Trophoblast cell (in vitro differentiated cells and primary cell): ENCODE measurements around the gene TREH.

Experiments used
- DNase-seq, 2 donors: peaks; one replicate each; pipeline ENCODE4 v3.0.0-alpha.2; 2016
- H2AFZ ChIP-seq: 2 replicates; pipeline ENCODE4 v1.6.1; 2013; ENCODE audit warnings: low read length, moderate library complexity, mild to moderate bottlenecking; ENCODE audit not compliant: insufficient read depth, poor library complexity
- H2AK5ac ChIP-seq: 2 replicates; pipeline ENCODE4 v1.6.1; 2013; ENCODE audit warnings: mild to moderate bottlenecking, low read length
- H2BK120ac ChIP-seq: 2 replicates; pipeline ENCODE4 v1.6.1; 2013; ENCODE audit warnings: low read length, mild to moderate bottlenecking, moderate library complexity; ENCODE audit not compliant: insufficient read depth, poor library complexity
- H2BK12ac ChIP-seq: 2 replicates; pipeline ENCODE4 v1.6.1; 2013; ENCODE audit warnings: mild to moderate bottlenecking, low read length, moderate library complexity
- H2BK5ac ChIP-seq: 2 replicates; pipeline ENCODE4 v1.6.1; 2013; ENCODE audit warnings: low read length, low read depth, moderate library complexity, mild to moderate bottlenecking; ENCODE audit not compliant: poor library complexity
- H3K14ac ChIP-seq: 2 replicates; pipeline ENCODE4 v1.6.1; 2013; ENCODE audit warnings: mild to moderate bottlenecking, low read length
- H3K18ac ChIP-seq: 2 replicates; pipeline ENCODE4 v1.6.1; 2013; ENCODE audit warnings: mild to moderate bottlenecking, low read length
- H3K23ac ChIP-seq: 2 replicates; pipeline ENCODE4 v1.6.1; 2013; ENCODE audit warnings: low read length
- H3K27ac ChIP-seq: 2 replicates; pipeline ENCODE4 v1.5.1; 2013; ENCODE audit warnings: low read depth, mild to moderate bottlenecking, inconsistent platforms, low read length, moderate library complexity
- H3K27me3 ChIP-seq: 2 replicates; pipeline ENCODE4 v1.6.1; 2013; ENCODE audit warnings: inconsistent platforms, mild to moderate bottlenecking, low read length, moderate library complexity; ENCODE audit not compliant: insufficient read depth
- H3K36me3 ChIP-seq, 2 experiments: 1 replicate in 1 of 2; 2 replicates in 1 of 2; pipeline ENCODE4 v1.6.1; 2013; ENCODE audit warnings: low read length in 2 of 2, mild to moderate bottlenecking in 2 of 2, moderate library complexity in 1 of 2; ENCODE audit not compliant: insufficient read depth in 2 of 2, control insufficient read depth in 1 of 2
- H3K4ac ChIP-seq: 2 replicates; pipeline ENCODE4 v1.6.1; 2013; ENCODE audit warnings: low read depth, mild to moderate bottlenecking, low read length, moderate library complexity
- H3K4me1 ChIP-seq, 2 experiments: 1 replicate in 1 of 2; 2 replicates in 1 of 2; pipeline ENCODE4 v1.6.1; 2013; ENCODE audit warnings: low read length in 2 of 2, mild to moderate bottlenecking in 2 of 2, moderate library complexity in 1 of 2; ENCODE audit not compliant: insufficient read depth in 2 of 2, control insufficient read depth in 1 of 2
- H3K4me2 ChIP-seq: 2 replicates; pipeline ENCODE4 v1.6.1; 2013; ENCODE audit warnings: inconsistent platforms, mild to moderate bottlenecking, low read length, moderate library complexity
- H3K4me3 ChIP-seq: 2 replicates; pipeline ENCODE4 v1.5.1; 2013; ENCODE audit warnings: mild to moderate bottlenecking, low read depth, low read length, inconsistent platforms
- H3K79me1 ChIP-seq: one replicate; pipeline ENCODE4 v1.6.1; 2013; ENCODE audit warnings: low read length
- H3K79me2 ChIP-seq: 2 replicates; pipeline ENCODE4 v1.6.1; 2013; ENCODE audit warnings: low read length, mild to moderate bottlenecking; ENCODE audit not compliant: control insufficient read depth, insufficient read depth, poor library complexity
- H3K9ac ChIP-seq: 2 replicates; pipeline ENCODE4 v1.6.1; 2013; ENCODE audit warnings: mild to moderate bottlenecking, low read length
- H3K9me3 ChIP-seq: 2 replicates; pipeline ENCODE4 v1.6.1; 2013; ENCODE audit warnings: low read depth, mild to moderate bottlenecking, control low read depth, inconsistent platforms, low read length; ENCODE audit not compliant: insufficient read depth
- H4K12ac ChIP-seq: 2 replicates; pipeline ENCODE4 v1.6.1; 2013; ENCODE audit warnings: low read depth, mild to moderate bottlenecking, low read length, moderate library complexity
- H4K8ac ChIP-seq: 2 replicates; pipeline ENCODE4 v1.6.1; 2013; ENCODE audit warnings: low read depth, mild to moderate bottlenecking, low read length, moderate library complexity
- H4K91ac ChIP-seq: one replicate; pipeline ENCODE4 v1.6.1; 2013; ENCODE audit warnings: low read depth, mild to moderate bottlenecking, low read length, moderate library complexity
- WGBS: extraction: QIAGEN DNeasy Blood & Tissue Kit; methylation state at CpG from one replicate; pipeline ENCODE4 v1.1.7; 2013; ENCODE audit warnings: missing lambda C conversion rate; ENCODE audit not compliant: insufficient read length, insufficient coverage; ENCODE audit errors: extremely low coverage; 5-methylcytosine and 5-hydroxymethylcytosine counted together

Gene TREH

DNA sequence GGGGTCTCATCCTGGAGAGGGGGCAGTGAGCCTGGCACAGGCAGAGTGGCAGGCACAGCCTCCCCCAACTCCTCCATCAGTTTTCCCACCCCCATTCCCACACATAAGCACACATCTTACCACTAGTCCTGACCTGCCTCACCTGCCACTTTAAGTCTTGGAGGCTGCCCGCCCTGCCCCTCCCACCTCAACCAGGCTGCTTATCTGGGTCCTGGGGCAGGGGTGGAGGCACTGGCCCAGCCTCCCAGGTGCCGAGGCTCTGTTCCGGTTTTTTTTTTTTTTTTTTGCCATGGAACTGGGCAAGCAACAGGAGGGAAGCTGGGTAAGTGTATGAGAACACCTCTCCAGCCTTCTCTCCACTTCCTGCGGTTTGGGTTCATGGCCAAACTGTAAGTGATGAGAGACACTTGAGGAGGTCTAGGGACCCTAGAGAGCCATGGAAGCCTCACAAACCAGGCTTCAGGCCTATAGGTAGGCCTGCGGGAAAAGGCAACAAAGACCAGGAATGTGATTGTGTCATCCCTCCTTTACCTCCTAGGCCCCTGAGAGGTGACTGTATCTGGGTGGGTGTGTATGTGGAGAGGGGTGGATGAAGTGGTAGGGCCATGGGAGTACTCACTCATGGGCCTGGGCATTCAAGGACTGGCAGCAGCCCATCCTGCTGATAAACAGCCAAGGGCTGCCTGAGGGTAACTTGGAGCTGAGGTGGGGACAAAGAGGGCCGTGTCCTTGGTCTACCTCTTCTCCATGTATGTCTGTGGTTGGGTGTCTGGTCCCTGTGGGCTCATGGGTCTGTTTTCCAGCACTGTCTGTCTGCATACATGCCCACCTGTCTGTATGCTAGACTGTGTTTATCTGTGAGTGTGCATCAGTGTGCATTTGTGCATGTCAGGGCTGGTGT, 49.4 kb downstream of the TREH start:
- H2AFZ ChIP-seq = no peak overlapping the region
- no peak overlapping the region for H3K4ac ChIP-seq
- H3K36me3 ChIP-seq = peaks cover 54 to 67% of the 10 kb centered on the region in 2 experiments
- H3K79me2 ChIP-seq = no peaks in the 10 kb centered on the region
- H3K4me3 ChIP-seq = peak overlapping the region; percentile 10
- H3K27ac ChIP-seq = no peak overlapping the region
- WGBS = no CpG with 5 or more reads among the region's 6 CpGs
- H2AK5ac ChIP-seq = no peak overlapping the region
- peaks cover 1% of the 10 kb centered on the region for H3K9me3 ChIP-seq
- DNase-seq = no peak
- H3K27me3 ChIP-seq = no peaks in the 10 kb centered on the region
- H2BK12ac ChIP-seq = no peak overlapping the region
- H4K91ac ChIP-seq = no peak overlapping the region
- no peaks in the 10 kb centered on the region for H3K79me1 ChIP-seq
- no peak overlapping the region for H4K12ac ChIP-seq
- H4K8ac ChIP-seq = no peak overlapping the region
- no peak overlapping the region for H2BK5ac ChIP-seq
- H3K14ac ChIP-seq = no peak overlapping the region
- H3K9ac ChIP-seq = no peak overlapping the region
- no peak overlapping the region for H3K23ac ChIP-seq
- H3K4me1 ChIP-seq = peaks cover 9 to 13% of the 10 kb centered on the region in 2 experiments
- H3K18ac ChIP-seq = no peak overlapping the region
- H2BK120ac ChIP-seq = no peak overlapping the region
- no peak overlapping the region for H3K4me2 ChIP-seq

- peaks cover 2% of the 10 kb centered on the region for H3K9me3 ChIP-seq
- no peak overlapping the region for H3K23ac ChIP-seq
- peaks cover 2 to 4% of the 10 kb centered on the region in 2 experiments for H3K4me1 ChIP-seq
- H3K18ac ChIP-seq = no peak overlapping the region
- H3K14ac ChIP-seq = no peak overlapping the region
- no peak overlapping the region for H2AK5ac ChIP-seq
- no peak for DNase-seq
- H3K27me3 ChIP-seq = no peaks in the 10 kb centered on the region
- no peak overlapping the region for H3K27ac ChIP-seq
- H3K4ac ChIP-seq = no peak overlapping the region
- H3K4me2 ChIP-seq = no peak overlapping the region
- no peak overlapping the region for H2BK120ac ChIP-seq
- WGBS = no CpG with 5 or more reads among the region's 5 CpGs
- no peak overlapping the region for H2BK12ac ChIP-seq
- no peak overlapping the region for H4K8ac ChIP-seq
- no peak overlapping the region for H4K12ac ChIP-seq
- no peak overlapping the region for H2AFZ ChIP-seq
- peaks cover 58 to 71% of the 10 kb centered on the region in 2 experiments for H3K36me3 ChIP-seq
- H3K79me2 ChIP-seq = no peaks in the 10 kb centered on the region
- H3K4me3 ChIP-seq = no peak overlapping the region
- H3K9ac ChIP-seq = no peak overlapping the region
- H4K91ac ChIP-seq = no peak overlapping the region
- H3K79me1 ChIP-seq = no peaks in the 10 kb centered on the region
- H2BK5ac ChIP-seq = no peak overlapping the region
Observed at GRCh38 chr11:118628861-118629549, 50.4 kb downstream of the TREH start.

DNA sequence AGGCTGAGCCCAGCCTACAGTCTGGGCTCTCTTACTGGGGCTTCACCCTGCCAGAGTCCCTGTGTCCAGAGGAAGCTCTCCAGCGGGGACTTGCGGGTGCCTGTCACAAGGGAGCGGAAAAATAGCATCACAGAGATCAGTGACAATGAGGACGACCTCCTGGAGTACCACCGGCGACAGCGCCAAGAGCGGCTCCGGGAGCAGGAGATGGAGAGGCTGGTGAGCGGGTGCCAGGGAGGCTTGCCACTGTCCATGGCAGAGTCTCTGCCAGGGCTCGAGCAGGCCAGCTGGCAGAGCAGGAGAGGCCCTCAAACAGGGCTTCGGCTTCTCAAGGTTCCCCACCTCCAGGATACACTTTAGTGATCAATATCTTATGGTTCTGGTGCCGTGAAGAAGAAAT, 51.0 kb downstream of the TREH start:
- Histone ChIP-seq H3K4ac (no peak overlapping the region), H4K91ac (no peak overlapping the region), H3K27me3 (no peaks in the 10 kb centered on the region), H2AK5ac (no peak overlapping the region), H4K12ac (no peak overlapping the region), H3K27ac (no peak overlapping the region), H3K79me1 (no peaks in the 10 kb centered on the region), H2AFZ (no peak overlapping the region), H2BK5ac (no peak overlapping the region), H3K14ac (no peak overlapping the region), H3K36me3 (peaks cover 58 to 67% of the 10 kb centered on the region in 2 experiments), H2BK120ac (no peak overlapping the region), H3K9ac (no peak overlapping the region), H3K23ac (no peak overlapping the region), H3K79me2 (no peaks in the 10 kb centered on the region), H3K18ac (no peak overlapping the region), H2BK12ac (no peak overlapping the region), H4K8ac (no peak overlapping the region), H3K4me1 (peaks cover 0 to 3% of the 10 kb centered on the region in 2 experiments), H3K9me3 (peaks cover 2% of the 10 kb centered on the region), H3K4me3 (no peak overlapping the region), H3K4me2 (no peak overlapping the region)
- no CpG with 5 or more reads among the region's 13 CpGs for WGBS
- DNase-seq = no peak

GRCh38 chr11:118628031-118628430, 51.4 kb downstream of the TREH start:
- Histone ChIP-seq H2BK12ac (no peak overlapping the region), H3K4me2 (no peak overlapping the region), H3K27me3 (no peaks in the 10 kb centered on the region), H2AK5ac (no peak overlapping the region), H4K91ac (no peak overlapping the region), H3K36me3 (peaks cover 58 to 65% of the 10 kb centered on the region in 2 experiments), H3K4me1 (peaks cover 3 to 7% of the 10 kb centered on the region in 2 experiments), H3K79me2 (no peaks in the 10 kb centered on the region), H3K9ac (no peak overlapping the region), H3K18ac (no peak overlapping the region), H4K8ac (no peak overlapping the region), H3K79me1 (peaks cover under 1% of the 10 kb centered on the region), H3K4me3 (no peak overlapping the region), H3K27ac (no peak overlapping the region), H3K4ac (no peak overlapping the region), H3K9me3 (peaks cover 2% of the 10 kb centered on the region), H2AFZ (no peak overlapping the region), H2BK120ac (no peak overlapping the region), H3K23ac (no peak overlapping the region), H4K12ac (no peak overlapping the region), H2BK5ac (no peak overlapping the region), H3K14ac (no peak overlapping the region)
- DNase-seq = no peak
- no CpG with 5 or more reads among the region's 20 CpGs for WGBS
